ENCODE measurements around the gene TMEM204. TPM values are rescaled to one million over a fixed set of nuclear protein-coding genes. Genes with fewer than 3 reads are reported as not detected.

Gene TMEM204
- total RNA-seq, result 18.9 and 20.5 TPM in 2 replicates

GRCh38 chr16:1533443-1533951, at the start of gene TMEM204:
Gene TMEM204 (plus strand): TSS chr16:1533666. CDS start chr16:1534276, 610 bp downstream.

DNA sequence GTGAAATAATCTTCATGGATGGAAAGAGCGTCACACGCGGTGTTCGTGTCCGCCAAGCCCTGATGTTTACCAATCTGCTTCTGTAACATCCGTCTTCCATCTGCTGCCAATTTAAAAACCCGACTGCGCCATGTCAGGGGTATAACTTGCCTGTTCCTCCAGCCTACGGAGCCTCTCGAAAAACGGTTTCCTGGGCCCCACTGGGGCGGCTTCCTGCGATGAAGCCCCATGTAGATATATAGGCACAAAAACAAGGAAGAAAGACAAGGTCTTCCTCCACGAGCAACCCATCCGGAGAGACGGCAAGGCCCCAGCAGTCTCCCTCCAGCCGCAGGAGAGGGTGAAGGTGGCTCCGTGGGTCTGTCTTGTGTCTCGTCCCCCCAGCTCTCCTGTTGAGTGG, 44.8 kb upstream of the TMEM204 start, which contains the start of gene PTX4:
PTX4 (minus strand) TSS at position 326 of the 400 bp plus-strand sequence; CDS start at position 291, 35 bp downstream.

DNA sequence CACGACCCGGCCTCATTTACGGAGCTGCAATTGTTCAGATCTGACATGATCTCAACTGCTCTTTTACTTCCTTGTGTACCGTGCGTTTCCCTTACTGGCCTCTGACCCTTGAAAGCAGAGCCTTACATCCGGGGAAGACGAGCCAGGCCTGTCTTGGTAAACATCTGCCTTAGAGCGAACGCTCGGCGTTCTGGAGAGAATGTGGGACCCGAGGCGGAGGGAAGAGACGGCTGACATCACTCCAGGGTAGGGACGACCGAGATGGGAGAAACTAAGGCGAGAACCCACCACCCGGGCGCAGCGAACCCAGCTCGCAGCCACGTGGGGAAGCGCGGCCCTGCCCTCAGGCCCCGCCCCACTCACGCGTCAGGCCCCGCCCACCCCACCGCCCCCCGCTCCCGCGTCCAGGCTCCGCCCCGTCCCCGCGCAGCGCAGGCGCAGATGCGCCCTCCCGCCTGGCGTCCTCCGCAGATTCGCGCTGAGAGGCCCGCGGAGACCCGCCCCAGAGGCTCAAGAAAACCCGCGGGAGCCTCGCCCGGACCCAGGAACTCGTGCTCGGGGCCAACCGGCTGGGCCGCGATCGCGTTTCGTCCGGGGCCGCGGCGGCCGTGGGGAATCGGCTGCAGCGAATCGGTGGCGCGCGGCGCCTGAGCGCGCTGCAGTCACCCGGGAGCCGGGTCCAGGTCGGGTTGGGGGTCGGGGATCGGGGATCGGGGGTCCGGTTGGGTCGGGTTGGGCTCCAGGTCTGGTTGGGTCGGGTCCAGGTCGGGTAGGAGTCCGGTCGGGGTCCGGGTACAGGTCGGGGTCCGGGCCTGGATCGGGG, 40.3 kb upstream of the TMEM204 start, which contains the start of gene TELO2:
TELO2 (plus strand) TSS at position 438 of the 823 bp plus-strand sequence. CDS start 922 bp downstream, outside the sequence.

Other genes with a start within 250 kb of the TMEM204 start
- 44.2 and 52.5 TPM in 2 replicates for gene UBE2I, start 224.0 kb upstream of the TMEM204 start, total RNA-seq
- gene BAIAP3, start 200.0 kb upstream of the TMEM204 start, total RNA-seq, result 1.2 and 1.3 TPM in 2 replicates
- 51.9 and 69.6 TPM in 2 replicates for gene TSR3, start 181.8 kb upstream of the TMEM204 start, total RNA-seq
- gene GNPTG, start 181.7 kb upstream of the TMEM204 start, total RNA-seq, result 54.5 and 67.9 TPM in 2 replicates
- 12.4 and 16.8 TPM in 2 replicates for gene UNKL, start 119.0 kb upstream of the TMEM204 start, total RNA-seq
- gene UQCC4, start 112.9 kb upstream of the TMEM204 start, total RNA-seq, result 11.3 and 13.0 TPM in 2 replicates
- not detected in 2 replicates for gene PERCC1, start 102.6 kb upstream of the TMEM204 start, total RNA-seq
- gene CCDC154, start 89.1 kb upstream of the TMEM204 start, total RNA-seq, result 0.33 and 0.96 TPM in 2 replicates
- gene CLCN7, start 58.6 kb upstream of the TMEM204 start, total RNA-seq, result 106 and 148 TPM in 2 replicates
- gene PTX4, start 44.7 kb upstream of the TMEM204 start, total RNA-seq, result 0.20 TPM in 1 of 2 replicates, not detected in the other
- gene TELO2, start 40.3 kb upstream of the TMEM204 start, total RNA-seq, result 12.9 and 18.1 TPM in 2 replicates
- 40.2 and 47.0 TPM in 2 replicates for gene IFT140, start 78.4 kb downstream of the TMEM204 start, total RNA-seq
- 8.7 and 10.2 TPM in 2 replicates for gene CRAMP1, start 78.7 kb downstream of the TMEM204 start, total RNA-seq
- 32.5 and 36.1 TPM in 2 replicates for gene JPT2, start 144.6 kb downstream of the TMEM204 start, total RNA-seq
- gene MAPK8IP3, start 172.5 kb downstream of the TMEM204 start, total RNA-seq, result 34.4 and 48.0 TPM in 2 replicates
- gene NME3, start 237.9 kb downstream of the TMEM204 start, total RNA-seq, result 45.3 and 61.7 TPM in 2 replicates
- gene EME2, start 239.1 kb downstream of the TMEM204 start, total RNA-seq, result 8.5 and 15.9 TPM in 2 replicates
- 42.2 and 57.1 TPM in 2 replicates for gene MRPS34, start 239.5 kb downstream of the TMEM204 start, total RNA-seq
- gene SPSB3, start 248.9 kb downstream of the TMEM204 start, total RNA-seq, result 30.7 and 34.6 TPM in 2 replicates
- gene NUBP2, start 249.3 kb downstream of the TMEM204 start, total RNA-seq, result 43.3 and 54.7 TPM in 2 replicates